Cerebellar cortex (tissue), 1 donor: Measurements from ENCODE around the gene MCL1.
"Not testable (repeated sequence)": the region's sequence is repeated elsewhere in the genome, so short reads cannot be mapped to it uniquely, and the experiment has no call there.

Experiments
- DNase-seq: peaks from one replicate; pipeline ENCODE4 v3.0.0-alpha.2; 2015; ENCODE audit warnings: low spot score

Gene MCL1

DNA sequence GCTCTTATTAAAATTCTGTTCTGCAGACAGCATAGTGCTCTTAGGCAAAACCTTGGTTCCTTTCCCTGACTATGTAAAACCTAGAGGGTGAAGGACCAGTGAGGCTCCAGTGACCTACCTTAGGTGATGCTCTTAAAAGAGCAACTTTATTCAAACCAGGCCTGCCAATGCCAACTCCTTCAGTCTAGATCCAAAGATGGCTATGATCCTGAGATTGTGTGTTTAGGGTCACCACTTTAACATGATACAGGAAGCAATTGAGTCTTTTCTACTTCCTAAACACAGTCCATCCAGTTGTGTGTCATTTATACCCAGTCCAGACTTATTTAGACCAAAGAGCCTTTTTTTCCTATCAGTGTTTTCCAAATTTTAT, 10.8 kb downstream of the MCL1 start:
- no peak for DNase-seq

DNA sequence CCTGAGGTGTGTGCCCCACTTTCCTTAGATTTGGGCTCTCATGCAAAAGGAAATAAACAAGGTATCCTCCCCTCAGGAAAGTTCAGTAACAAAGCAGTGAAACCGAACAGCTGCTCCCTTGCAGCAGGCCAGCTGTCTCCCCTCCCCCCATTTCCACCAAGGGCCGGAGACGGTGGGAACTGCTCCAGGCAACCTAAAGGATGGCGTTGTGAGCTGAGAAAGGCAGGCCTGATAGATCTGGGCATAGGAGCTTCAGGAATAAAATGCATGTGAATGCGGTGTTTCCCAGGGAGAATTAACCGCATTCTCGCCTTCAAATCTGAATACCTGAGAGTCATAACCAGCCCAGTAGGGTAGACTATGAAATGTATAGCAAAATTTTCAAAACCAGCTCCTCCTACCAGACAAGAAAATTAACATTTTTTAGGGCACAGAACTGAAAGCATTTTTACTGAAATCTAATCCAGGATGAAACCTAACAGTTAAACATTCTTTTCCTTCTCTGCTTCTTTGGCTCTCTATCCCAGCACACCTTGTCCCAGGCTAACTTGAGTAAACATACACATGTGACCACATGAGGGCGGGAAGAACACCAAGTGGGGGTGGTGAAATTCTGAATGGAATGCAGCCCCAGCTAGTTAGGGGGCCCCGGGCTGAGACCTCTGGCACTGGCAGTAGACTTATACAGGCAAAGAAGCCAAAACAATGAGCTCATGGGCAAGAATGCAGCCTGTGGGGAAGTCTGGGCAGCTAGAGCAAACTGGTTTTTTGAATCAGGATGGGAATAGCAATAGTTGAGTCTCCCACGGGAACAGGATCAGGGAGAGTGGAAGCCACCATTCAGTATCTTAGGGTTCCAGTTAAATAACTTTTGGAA, 11.5 kb downstream of the MCL1 start:
- DNase-seq = peak; percentile 92

DNA sequence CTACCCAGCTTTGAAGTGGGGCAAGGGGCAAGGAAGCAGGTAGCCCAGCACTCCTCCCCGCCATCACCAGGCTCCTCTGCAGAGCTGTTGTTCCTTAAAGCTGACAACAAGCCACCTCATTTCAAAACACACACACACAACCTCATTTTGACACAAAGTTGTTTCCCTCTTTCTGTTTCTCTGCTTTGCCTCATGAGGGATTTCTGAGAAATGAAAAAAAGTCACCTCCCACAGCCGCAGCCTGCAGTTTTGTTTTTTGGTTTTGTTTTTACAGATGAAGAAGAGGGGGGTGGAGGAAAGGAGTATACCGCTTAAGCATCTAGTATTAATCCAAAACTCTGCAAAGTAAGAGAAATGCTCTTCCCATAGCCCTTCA, 12.1 kb downstream of the MCL1 start:
- DNase-seq = no peak

DNA sequence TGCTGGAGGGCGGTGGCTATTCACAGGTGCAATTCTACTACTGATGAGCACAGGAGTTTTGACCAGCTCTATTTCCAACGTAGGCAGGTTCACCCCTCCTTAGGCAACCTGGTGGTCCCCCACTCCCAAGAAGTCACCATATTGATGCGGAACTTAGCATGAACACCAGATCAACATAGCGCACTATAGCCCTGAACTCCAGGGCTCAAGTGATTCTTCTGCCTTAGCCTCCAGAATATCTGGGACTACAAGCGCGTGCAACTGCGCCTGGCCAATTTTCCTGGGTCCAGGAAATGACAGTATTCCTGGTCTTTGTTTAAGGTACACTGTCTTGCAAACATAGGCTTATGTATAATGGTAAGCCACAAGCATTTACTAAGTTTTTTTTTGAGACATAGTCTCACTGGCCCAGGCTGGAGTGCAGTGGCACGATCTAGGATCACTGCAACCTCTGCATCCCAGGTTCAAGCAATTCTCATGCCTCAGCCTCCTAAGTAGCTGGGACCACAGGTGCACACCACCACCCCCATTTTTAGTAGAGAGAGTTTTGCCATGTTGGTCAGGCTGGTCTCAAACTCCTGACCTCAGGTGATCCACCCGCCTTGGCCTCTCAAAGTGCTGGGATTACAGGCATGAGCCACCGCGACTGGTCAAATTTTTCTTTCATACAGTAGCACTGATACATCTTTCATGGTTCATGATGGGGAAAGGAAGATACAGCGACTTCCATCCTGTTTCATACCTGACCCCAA, 12.6 kb downstream of the MCL1 start:
- DNase-seq = no peak

DNA sequence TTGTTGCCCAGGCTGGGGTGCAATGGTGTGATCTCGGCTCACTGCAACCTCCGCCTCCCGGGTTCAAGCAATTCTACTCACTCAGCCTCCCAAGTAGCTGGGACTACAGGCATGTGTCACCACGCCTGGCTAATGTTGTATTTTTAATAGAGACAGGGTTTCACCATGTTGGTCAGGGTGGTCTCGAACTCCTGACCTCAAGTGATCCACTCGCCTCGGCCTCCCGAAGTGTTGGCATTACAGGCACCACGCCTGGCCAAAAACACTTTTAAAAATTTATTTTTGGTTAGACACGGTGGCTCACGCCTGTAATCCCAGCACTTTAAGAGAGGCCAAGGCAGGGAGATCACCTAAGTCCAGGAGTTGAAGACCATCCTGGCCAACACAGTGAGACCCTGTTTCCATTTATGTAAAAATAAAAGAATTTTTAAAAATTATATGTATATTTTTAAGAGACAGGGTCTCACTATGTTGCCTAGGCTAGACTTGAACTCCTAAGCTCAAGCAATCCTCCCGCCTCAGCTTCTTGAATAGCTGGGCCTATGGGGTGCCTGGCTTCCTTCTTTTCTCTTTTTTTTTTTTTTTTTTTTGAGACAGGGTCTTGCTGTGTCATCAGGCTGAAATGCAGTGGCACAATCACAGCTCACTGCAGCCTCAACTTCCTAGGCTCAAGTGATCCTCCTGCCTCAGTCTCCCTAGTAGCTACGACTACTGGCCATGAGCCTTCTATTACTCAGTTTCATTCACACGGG, 14.0 kb downstream of the MCL1 start:
- DNase-seq = not testable (repeated sequence)

DNA sequence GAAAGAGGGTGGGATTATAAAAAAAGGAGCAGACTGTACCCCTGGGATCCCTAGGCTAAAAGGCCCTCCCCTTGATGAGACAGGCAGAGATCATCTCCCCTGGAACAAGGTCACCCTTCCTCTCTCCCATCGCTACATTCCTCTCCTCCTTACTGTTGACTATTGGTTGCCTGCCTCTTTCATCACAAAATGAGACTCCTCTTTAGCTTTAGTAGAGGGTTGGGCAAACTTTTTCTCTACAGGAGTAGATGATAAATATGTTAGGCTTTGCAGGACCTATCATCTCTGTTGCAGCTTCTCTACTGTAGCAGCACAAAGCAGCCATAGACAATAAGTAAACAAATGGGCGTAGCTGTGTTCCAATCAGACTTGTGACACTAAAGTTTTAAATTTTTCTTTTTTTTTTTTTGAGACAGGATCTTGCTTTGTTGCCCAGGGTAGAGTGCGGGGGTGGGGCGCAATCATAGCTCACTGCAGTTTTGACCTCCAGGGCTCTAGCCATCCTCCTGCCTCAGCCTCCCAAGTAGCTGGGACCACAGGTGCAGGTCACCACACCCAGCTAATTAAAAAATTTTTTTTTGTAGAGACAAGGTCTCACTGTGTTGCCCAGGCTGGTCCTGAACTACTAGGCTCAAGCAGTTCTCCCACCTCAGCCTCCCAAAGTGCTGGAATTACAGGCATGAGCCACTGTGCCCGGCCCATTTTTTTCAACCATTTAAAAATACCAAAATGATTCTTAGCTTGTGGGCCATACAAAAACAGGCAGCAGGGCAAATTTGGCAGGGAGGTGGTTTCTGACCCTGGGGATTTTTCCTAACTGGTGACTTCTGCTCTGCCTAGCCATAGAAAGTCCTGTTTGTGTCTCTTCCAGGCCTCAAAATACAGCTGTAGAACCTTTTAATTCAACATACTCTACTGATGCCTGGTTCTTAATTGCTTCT, 15.1 kb downstream of the MCL1 start:
- no peak for DNase-seq

DNA sequence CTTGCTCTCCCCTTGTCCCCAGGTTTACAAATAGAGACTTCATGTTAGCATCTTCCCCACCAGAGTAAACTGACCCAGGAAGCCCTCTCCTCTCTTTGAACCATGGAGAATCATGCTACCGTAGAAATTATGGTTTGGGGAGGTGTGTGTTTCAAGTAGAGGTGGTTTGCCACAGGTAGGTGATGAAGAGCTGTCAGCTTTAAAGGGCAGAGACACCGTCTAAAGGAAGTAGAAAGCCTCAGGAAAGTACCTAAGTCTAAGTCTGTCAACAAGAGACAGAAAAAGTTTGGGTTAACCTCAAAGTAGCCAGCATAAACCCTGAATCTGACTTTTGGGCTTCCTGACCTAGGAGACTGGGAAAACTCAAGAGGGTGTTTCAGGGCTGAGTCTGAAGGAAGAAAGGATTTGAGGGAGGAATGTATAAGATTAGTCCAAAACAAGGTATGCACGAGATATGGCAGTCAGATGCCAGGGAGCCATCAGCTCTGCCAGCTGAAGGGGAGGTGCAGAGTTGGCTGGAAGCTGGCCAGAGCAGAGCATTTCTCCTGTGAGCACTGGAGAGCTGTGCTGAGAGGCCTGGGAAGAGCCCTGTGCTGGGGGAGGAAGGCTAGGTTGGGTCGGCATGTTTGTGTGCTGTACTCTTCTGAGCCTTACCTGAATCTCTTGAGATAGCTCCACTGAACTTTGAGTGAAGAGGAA, 15.9 kb downstream of the MCL1 start:
- DNase-seq = peak; percentile 70

DNA sequence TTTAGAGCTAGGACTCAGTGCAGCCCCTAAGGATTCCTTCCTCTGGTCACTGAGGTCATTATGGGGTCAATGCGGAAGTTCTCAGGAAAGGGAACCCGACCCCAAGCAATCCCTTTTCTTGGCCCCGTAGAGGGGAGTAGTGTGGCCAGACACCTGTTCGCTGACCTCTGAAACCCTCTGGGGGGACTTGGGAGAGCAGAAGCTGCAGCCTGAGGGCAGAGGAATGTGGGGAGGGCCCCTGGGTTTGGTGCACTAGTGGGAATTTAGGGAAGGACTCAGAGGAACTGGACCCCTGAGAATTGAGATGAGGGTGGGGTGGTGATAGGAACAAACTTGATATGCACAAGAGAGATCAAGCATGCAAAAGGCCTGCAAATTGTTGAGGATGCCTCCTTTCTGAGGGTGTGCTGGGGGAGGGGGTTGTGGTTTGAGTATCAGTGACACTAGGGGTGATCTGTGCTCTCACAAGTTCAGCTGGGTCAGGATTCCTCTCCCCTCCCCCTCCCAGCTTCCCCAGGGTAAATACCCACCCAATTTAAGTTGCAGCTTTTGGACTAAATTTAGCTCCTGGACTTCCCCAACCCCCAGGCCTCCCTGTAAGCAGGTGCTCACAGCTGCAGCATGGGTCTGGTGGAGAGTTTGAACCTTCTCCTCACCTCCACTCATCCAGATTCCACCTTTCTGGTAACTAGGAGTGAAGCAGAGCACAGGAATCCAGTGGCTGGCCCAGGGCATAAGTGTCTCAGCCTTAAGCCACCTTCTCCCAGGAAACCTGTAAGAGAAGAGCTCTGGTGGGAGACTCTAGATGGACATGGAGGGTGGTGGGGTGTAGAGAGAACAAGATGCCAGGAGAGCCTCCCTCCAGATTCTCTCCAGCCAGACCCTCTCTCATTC, 16.7 kb downstream of the MCL1 start:
- peak; percentile 61 for DNase-seq

DNA sequence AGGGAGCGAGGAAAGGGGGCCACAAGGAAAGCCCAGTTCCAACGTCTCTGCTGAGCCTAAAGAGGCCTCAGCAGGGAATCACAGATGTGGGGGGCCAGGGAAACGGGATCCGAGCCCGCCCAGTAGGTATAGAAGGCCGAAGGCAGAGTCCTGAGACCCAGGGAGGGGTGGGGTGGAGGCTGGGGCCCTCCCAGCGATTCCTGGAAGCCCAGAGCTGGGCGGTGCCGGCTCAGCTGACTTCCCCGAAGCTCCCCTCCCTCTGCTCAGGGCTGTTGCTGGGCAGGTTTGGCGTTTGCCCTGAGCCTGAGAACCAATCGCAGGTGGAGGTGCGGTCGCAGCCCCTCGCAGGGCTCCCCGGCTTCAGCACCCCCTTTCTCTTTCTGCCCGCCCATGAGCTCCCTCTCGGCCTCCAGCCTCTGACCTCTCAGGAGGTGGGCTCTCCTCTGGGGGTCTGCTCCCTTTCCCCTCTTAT, 17.4 kb downstream of the MCL1 start:
- DNase-seq = peak; percentile 94

DNA sequence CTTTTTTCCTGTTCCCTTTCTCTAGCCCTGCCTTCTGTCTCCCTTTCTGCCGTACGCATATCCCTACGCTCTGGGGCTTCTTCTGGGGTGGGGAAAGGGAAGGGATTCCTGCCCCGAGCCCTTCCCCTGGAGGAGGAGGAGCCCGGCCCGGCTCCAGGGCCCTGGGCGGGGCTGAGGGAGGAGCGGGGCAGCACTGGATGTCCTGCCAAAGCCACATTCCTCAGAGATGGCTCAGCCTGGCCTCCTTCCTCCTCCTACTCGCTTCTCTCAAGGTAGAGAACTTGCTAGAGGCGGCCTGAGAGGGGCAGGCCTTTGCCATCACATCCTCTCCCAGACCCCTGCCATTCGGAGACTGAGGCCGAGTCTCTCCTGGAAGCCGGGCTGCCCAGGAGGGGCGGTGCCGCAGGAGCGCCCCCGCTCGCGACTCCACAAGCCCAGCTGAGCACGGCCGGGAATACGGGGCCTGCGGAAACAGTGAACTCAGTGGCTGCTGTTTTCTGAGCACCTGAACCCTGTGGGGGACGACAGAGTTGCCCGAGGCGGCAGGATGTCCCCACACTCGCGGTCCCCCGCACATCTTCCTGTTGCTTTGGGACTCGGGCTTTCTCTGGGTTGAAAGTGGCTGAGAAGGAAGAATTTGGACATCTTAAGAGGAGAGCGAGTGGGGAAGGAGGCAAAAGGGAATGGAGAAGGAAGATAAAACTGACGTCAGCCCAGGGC, 18.0 kb downstream of the MCL1 start:
- DNase-seq = peak; percentile 97

DNA sequence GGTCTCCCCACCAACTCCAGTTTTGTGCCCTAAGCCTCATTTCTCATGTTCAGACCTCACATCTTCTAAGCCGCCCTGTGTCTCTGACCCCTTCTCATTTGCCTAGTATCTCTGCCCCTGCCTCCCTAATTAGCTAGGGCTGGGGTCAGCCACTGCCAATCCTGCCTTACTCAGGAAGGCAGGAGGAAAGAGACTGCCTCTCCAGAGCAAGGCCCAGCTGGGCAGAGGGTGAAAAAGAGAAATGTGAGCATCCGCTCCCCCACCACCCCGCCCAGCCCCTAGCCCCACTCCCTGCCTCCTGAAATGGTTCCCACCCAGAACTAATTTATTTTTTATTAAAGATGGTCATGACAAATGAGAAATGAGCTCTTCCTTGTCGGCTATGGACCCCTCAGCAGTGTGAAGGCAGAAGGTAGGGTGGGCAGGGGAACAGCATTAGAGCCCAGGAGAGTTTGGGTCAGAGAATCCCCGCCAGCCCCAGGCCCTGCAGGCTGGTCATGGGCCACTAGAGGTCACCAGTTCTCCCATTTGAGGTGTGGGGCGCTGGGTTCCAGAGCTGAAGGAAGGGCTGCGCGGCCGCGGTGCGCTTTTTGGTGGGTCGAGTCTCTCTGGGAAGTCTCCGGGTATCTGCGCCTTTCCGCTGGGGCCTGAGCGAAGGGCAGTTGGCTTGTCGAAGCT, 18.7 kb downstream of the MCL1 start:
- DNase-seq = no peak

DNA sequence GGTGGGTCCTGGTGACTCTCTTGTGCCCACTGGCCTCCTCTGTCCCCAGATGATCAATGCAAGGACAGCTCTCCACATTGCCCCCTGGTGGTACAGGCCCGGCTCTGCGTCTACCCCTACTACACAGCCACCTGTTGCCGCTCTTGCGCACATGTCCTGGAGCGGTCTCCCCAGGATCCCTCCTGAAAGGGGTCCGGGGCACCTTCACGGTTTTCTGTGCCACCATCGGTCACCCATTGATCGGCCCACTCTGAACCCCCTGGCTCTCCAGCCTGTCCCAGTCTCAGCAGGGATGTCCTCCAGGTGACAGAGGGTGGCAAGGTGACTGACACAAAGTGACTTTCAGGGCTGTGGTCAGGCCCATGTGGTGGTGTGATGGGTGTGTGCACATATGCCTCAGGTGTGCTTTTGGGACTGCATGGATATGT, 19.4 kb downstream of the MCL1 start:
- peak; percentile 68 for DNase-seq

DNA sequence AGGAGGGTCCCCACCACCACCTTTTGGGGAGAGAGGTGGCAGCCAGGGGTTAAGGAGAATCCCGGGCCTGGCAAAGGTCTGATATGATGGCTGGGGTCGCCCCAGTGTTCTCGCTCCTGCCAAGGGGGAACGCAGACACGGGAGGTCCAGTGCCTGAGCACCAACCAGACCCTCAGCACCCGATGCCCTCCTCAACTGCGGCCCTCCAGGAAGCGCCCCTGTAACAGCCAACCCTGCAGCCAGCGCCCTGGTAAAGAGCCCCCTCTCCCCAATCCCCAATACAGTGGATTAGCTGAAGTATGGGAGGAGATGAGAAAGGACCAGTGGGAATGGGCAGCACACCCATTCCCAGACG, 19.8 kb downstream of the MCL1 start:
- no peak for DNase-seq

DNA sequence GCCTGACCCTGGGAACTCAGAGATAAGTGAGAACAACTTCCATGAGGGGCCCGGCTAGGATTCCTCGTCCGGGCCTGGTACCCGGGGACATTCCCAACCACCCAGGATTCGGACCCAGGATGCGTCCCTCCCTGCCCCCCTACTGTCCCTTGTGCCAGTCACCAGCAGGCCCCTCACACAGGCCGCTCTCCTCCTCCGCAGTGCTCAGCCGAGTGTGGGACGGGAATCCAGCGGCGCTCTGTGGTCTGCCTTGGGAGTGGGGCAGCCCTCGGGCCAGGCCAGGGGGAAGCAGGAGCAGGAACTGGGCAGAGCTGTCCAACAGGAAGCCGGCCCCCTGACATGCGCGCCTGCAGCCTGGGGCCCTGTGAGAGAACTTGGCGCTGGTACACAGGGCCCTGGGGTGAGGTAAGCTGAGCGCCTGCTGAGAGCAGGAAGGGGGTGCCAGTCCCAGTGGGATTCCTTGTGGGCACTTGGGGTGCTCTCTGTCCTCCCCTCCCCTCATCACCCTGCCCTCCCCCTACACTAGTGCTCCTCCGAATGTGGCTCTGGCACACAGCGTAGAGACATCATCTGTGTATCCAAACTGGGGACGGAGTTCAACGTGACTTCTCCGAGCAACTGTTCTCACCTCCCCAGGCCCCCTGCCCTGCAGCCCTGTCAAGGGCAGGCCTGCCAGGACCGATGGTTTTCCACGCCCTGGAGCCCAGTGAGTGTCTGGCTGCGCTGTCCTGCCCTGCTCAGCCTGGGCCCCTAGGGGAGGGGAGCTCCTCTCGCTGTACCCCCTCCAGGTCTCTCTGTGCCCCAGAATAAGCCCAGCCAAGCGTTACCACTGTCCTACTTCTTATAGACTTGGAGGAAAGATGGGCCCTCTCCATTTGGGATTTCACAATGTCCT, 20.4 kb downstream of the MCL1 start:
- no peak for DNase-seq

DNA sequence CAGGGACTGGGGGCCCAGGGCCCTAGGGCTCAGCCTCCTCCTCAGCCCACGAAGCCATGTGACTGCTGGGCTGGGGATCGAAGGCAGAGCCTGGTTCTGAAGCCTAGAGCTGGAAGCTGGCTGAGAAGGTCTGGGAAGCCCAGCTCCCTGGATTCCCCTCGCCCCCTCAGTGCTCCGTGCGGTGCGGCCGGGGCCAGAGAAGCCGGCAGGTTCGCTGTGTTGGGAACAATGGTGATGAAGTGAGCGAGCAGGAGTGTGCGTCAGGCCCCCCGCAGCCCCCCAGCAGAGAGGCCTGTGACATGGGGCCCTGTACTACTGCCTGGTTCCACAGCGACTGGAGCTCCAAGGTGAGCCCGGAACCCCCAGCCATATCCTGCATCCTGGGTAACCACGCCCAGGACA, 21.1 kb downstream of the MCL1 start:
- DNase-seq = no peak

DNA sequence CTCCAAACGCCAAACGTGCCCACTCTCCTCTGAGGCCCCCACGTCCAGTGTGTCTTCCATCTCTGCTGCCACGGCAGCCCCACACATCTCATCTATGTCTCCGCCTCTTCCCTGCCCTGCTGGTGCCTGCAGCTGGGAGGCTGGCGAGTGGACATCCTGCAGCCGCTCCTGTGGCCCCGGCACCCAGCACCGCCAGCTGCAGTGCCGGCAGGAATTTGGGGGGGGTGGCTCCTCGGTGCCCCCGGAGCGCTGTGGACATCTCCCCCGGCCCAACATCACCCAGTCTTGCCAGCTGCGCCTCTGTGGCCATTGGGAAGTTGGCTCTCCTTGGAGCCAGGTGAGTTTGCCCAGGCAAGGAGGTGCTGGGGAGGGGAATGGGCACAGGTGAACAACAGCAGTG, 21.6 kb downstream of the MCL1 start:
- DNase-seq = no peak

DNA sequence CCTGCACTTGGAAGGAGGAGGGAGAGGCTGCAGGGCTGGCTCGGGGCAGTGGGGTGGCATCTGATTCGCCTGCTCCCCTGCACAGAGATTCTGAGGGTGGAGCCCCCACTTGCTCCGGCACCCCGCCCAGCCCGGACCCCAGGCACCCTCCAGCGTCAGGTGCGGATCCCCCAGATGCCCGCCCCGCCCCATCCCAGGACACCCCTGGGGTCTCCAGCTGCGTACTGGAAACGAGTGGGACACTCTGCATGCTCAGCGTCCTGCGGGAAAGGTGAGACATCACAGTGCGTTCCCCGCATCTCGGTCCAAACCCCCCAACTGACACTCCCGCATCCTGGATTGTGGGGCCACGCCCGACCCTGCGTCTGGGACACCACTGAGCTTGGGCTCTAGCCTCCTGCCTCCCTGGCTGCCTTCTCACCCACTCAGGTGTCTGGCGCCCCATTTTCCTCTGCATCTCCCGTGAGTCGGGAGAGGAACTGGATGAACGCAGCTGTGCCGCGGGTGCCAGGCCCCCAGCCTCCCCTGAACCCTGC, 22.3 kb downstream of the MCL1 start:
- no peak for DNase-seq
